ENCODE data around the gene ADGRF5. TPM values are rescaled to one million over a fixed set of nuclear protein-coding genes. Genes with fewer than 3 reads are reported as not detected.

Gene ADGRF5
- total RNA-seq, 1 donor from 2014 or later = not detected

DNA sequence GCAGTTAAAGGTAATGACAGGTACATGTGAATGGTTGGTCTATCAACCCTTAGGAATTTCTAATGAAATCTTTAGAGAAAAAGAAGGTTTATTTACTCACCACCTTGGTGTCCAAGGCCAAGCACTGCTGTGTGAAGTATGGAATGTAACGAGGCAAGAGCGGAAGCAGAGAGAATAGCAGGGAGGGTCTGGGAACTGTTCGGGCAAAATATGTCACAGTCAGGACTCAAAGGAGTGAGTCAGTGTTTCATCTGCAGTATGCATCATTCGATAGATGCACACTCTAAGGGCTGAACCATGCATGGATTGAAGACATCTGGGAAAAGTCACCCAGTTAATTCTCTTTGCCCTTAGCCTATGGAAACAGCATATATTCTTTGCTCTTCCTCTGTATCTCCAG is 33.2 kb downstream of the ADGRF5 start:
- no peaks in the 10 kb centered on the region for H3K4me1 Mint-ChIP-seq (ENCODE audit: unreplicated experiment)
- H3K27ac Mint-ChIP-seq (ENCODE audit: unreplicated experiment) = no peak overlapping the region
- TF ChIP-seq, protein P1, sequence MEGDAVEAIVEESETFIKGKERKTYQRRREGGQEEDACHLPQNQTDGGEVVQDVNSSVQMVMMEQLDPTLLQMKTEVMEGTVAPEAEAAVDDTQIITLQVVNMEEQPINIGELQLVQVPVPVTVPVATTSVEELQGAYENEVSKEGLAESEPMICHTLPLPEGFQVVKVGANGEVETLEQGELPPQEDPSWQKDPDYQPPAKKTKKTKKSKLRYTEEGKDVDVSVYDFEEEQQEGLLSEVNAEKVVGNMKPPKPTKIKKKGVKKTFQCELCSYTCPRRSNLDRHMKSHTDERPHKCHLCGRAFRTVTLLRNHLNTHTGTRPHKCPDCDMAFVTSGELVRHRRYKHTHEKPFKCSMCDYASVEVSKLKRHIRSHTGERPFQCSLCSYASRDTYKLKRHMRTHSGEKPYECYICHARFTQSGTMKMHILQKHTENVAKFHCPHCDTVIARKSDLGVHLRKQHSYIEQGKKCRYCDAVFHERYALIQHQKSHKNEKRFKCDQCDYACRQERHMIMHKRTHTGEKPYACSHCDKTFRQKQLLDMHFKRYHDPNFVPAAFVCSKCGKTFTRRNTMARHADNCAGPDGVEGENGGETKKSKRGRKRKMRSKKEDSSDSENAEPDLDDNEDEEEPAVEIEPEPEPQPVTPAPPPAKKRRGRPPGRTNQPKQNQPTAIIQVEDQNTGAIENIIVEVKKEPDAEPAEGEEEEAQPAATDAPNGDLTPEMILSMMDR (IDR thresholded peaks at IDR 0.05) = no peak
- H3K27me3 Mint-ChIP-seq (ENCODE audit: unreplicated experiment) = no peaks in the 10 kb centered on the region
- DNase-seq (ENCODE audit: extremely low spot score, unreplicated experiment) = no peak
- no peaks in the 10 kb centered on the region for H3K36me3 Mint-ChIP-seq (ENCODE audit: unreplicated experiment)
- H3K4me3 Mint-ChIP-seq (ENCODE audit: unreplicated experiment) = no peak overlapping the region
- H3K9me3 Mint-ChIP-seq (ENCODE audit: unreplicated experiment) = no peaks in the 10 kb centered on the region

DNA sequence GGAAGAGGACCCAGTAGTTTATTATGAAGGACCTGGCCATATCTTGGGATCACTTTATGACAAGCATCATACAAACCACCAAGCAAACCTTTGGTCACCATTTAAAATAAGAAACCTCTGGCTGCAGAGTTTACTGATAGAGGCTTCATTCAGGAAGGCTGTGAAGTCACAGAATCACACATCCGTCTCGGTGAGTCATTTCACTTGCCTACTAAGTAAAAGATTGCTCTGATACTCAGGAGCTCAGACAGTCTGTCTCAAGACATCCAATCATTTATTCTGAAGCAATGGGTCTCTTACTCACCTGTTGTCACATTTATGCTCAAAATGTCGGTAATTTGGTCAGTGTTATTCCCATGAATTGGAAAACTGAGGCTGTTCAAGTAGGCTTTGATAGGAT is 33.7 kb downstream of the ADGRF5 start:
- H3K27ac Mint-ChIP-seq (ENCODE audit: unreplicated experiment) = no peak overlapping the region
- H3K27me3 Mint-ChIP-seq (ENCODE audit: unreplicated experiment) = no peaks in the 10 kb centered on the region
- no peaks in the 10 kb centered on the region for H3K36me3 Mint-ChIP-seq (ENCODE audit: unreplicated experiment)
- no peak for DNase-seq (ENCODE audit: extremely low spot score, unreplicated experiment)
- no peaks in the 10 kb centered on the region for H3K4me1 Mint-ChIP-seq (ENCODE audit: unreplicated experiment)
- no peaks in the 10 kb centered on the region for H3K9me3 Mint-ChIP-seq (ENCODE audit: unreplicated experiment)
- TF ChIP-seq, protein P1 (IDR thresholded peaks at IDR 0.05) = no peak
- no peak overlapping the region for H3K4me3 Mint-ChIP-seq (ENCODE audit: unreplicated experiment)

DNA sequence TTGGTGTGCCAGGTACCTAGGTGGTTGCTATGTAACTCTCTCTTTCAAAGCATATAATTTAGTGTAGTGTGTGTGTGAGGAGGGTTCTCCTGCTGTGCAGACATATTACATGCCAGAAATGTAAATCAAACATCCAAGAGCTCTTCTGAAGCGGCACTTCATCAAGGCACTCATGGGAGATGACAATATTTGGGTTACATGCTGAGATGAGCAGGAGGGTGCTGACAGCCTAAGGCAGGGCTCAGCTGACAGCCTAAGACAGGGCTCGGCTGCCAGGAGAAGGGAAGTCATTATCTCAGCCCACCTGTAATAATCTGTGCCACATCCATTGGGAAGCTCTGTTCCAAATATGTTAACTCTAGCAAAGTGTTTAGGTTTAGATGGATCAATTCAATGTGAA is 39.1 kb downstream of the ADGRF5 start:
- Mint-ChIP-seq H3K36me3 (ENCODE audit: unreplicated experiment) (no peaks in the 10 kb centered on the region), H3K27me3 (ENCODE audit: unreplicated experiment) (peaks cover 2% of the 10 kb centered on the region), H3K9me3 (ENCODE audit: unreplicated experiment) (no peaks in the 10 kb centered on the region), H3K4me3 (ENCODE audit: unreplicated experiment) (no peak overlapping the region), H3K27ac (ENCODE audit: unreplicated experiment) (no peak overlapping the region), H3K4me1 (ENCODE audit: unreplicated experiment) (no peaks in the 10 kb centered on the region)
- TF ChIP-seq, protein P1 (IDR thresholded peaks at IDR 0.05) = no peak
- DNase-seq (ENCODE audit: extremely low spot score, unreplicated experiment) = no peak

DNA sequence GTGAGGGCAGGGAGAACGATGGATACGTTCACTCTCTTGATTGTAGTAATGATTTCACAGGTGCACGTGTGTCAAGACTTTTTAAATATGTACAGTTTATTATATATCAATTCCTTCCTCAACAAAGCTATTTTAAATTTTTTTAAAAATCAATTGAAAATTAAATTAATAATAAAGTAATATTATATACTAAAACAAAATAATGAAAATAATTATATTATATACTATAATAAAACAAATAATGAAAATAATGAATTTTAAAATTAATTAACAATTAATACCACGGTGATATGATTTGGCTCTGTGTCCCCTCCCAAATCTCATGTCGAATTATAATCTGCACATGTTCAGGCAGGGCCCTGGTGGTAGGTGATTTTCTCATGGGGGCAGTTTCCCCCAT is 42.7 kb downstream of the ADGRF5 start:
- no peaks in the 10 kb centered on the region for H3K9me3 Mint-ChIP-seq (ENCODE audit: unreplicated experiment)
- H3K27ac Mint-ChIP-seq (ENCODE audit: unreplicated experiment) = no peak overlapping the region
- no peak for DNase-seq (ENCODE audit: extremely low spot score, unreplicated experiment)
- no peaks in the 10 kb centered on the region for H3K4me1 Mint-ChIP-seq (ENCODE audit: unreplicated experiment)
- no peak overlapping the region for H3K4me3 Mint-ChIP-seq (ENCODE audit: unreplicated experiment)
- H3K36me3 Mint-ChIP-seq (ENCODE audit: unreplicated experiment) = no peaks in the 10 kb centered on the region
- H3K27me3 Mint-ChIP-seq (ENCODE audit: unreplicated experiment) = peaks cover 2% of the 10 kb centered on the region
- TF ChIP-seq, protein P1 (IDR thresholded peaks at IDR 0.05) = no peak

DNA sequence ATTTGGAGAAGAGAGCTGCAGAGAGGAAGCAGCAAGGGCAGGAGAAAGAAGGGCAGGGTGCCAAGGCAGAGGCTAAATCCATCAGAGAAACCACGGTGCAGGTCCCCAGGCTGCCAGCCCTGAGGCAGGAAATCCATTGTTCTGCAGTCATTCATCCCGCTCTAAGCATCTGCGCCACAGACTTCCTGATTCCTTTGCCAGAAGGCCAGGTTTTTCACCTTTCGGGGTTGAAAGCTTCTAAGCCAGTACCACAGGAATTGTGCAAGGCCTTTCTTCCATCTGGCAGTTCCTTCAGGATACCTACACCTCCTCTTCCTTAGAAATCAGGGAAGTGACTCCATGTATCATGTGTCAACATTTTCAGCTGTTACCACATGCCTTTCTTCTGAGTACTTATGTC is 45.6 kb downstream of the ADGRF5 start:
- H3K9me3 Mint-ChIP-seq (ENCODE audit: unreplicated experiment) = no peaks in the 10 kb centered on the region
- no peak overlapping the region for H3K4me3 Mint-ChIP-seq (ENCODE audit: unreplicated experiment)
- H3K36me3 Mint-ChIP-seq (ENCODE audit: unreplicated experiment) = no peaks in the 10 kb centered on the region
- no peak for DNase-seq (ENCODE audit: extremely low spot score, unreplicated experiment)
- peaks cover 2% of the 10 kb centered on the region for H3K27me3 Mint-ChIP-seq (ENCODE audit: unreplicated experiment)
- no peak overlapping the region for H3K27ac Mint-ChIP-seq (ENCODE audit: unreplicated experiment)
- no peaks in the 10 kb centered on the region for H3K4me1 Mint-ChIP-seq (ENCODE audit: unreplicated experiment)
- TF ChIP-seq, protein P1 (IDR thresholded peaks at IDR 0.05) = no peak

All from osteocyte (in vitro differentiated cells).